Measurements from ENCODE around the gene UQCC2.

- TF ChIP-seq CTCF (conservative IDR thresholded peaks at IDR 0.05; ENCODE audit: low read length) = no peak
- TF ChIP-seq EZH2phosphoT487 (IDR thresholded peaks at IDR 0.05; ENCODE audit: borderline replicate concordance, low read depth, low read length) = no peak
Observed at GRCh38 chr6:33729059-33729458, 17.6 kb upstream of the UQCC2 start.
